HG03280 (cell line): ENCODE measurements around the gene ANKRD13D.

Experiments
- ATAC-seq: cut with Tn5 transposase; IDR thresholded peaks from one replicate; pipeline ENCODE4 v1.9.1; 2021; ENCODE audit warnings: mild to moderate bottlenecking, moderate library complexity; ENCODE audit not compliant: unreplicated experiment

The ANKRD13D gene

GRCh38 chr11:67285541-67286498 is 3.3 kb upstream of the ANKRD13D start:
- no peak for ATAC-seq

- ATAC-seq = no peak
Observed at GRCh38 chr11:67286621-67287333, 2.3 kb upstream of the ANKRD13D start.

GRCh38 chr11:67287355-67288197 is 1.5 kb upstream of the ANKRD13D start:
- ATAC-seq = no peak

- no peak for ATAC-seq
Observed at GRCh38 chr11:67288198-67288451, 978 bp upstream of the ANKRD13D start.

- ATAC-seq = peak; percentile 69
Observed at GRCh38 chr11:67288452-67289225, 464 bp upstream of the ANKRD13D start.

GRCh38 chr11:67289651-67290479 is 762 bp downstream of the ANKRD13D start:
- ATAC-seq = no peak

GRCh38 chr11:67290801-67291200 is 1.7 kb downstream of the ANKRD13D start:
- no peak for ATAC-seq

GRCh38 chr11:67291481-67292381 is 2.6 kb downstream of the ANKRD13D start:
- no peak for ATAC-seq

GRCh38 chr11:67292671-67293070 is 3.6 kb downstream of the ANKRD13D start:
- no peak for ATAC-seq

GRCh38 chr11:67293090-67293489 is 4.0 kb downstream of the ANKRD13D start:
- no peak for ATAC-seq

- ATAC-seq = no peak
Observed at GRCh38 chr11:67295846-67296245, 6.7 kb downstream of the ANKRD13D start.

GRCh38 chr11:67298786-67299185 is 9.7 kb downstream of the ANKRD13D start:
- ATAC-seq = no peak

- ATAC-seq = no peak
Observed at GRCh38 chr11:67299471-67300191, 10.5 kb downstream of the ANKRD13D start.

- ATAC-seq = no peak
Observed at GRCh38 chr11:67300256-67300755, 11.2 kb downstream of the ANKRD13D start.

- ATAC-seq = no peak
Observed at GRCh38 chr11:67300756-67301312, 11.7 kb downstream of the ANKRD13D start.

- no peak for ATAC-seq
Observed at GRCh38 chr11:67301313-67301921, 12.3 kb downstream of the ANKRD13D start.

GRCh38 chr11:67301951-67302516 is 12.9 kb downstream of the ANKRD13D start:
- ATAC-seq = no peak
